GM19023 (cell line): ENCODE measurements around the gene SLC25A17.
A peak's percentile ranks its signal among the peaks of the same experiment; 100 is the strongest.
"Not testable (repeated sequence)": the region's sequence is repeated elsewhere in the genome, so short reads cannot be mapped to it uniquely, and the experiment has no call there.

Experiments
- ATAC-seq: cut with Tn5 transposase; IDR thresholded peaks from one replicate; pipeline ENCODE4 v1.9.1; 2021; ENCODE audit warnings: mild to moderate bottlenecking, moderate library complexity; ENCODE audit not compliant: unreplicated experiment

The SLC25A17 gene, protein sequence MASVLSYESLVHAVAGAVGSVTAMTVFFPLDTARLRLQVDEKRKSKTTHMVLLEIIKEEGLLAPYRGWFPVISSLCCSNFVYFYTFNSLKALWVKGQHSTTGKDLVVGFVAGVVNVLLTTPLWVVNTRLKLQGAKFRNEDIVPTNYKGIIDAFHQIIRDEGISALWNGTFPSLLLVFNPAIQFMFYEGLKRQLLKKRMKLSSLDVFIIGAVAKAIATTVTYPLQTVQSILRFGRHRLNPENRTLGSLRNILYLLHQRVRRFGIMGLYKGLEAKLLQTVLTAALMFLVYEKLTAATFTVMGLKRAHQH

DNA sequence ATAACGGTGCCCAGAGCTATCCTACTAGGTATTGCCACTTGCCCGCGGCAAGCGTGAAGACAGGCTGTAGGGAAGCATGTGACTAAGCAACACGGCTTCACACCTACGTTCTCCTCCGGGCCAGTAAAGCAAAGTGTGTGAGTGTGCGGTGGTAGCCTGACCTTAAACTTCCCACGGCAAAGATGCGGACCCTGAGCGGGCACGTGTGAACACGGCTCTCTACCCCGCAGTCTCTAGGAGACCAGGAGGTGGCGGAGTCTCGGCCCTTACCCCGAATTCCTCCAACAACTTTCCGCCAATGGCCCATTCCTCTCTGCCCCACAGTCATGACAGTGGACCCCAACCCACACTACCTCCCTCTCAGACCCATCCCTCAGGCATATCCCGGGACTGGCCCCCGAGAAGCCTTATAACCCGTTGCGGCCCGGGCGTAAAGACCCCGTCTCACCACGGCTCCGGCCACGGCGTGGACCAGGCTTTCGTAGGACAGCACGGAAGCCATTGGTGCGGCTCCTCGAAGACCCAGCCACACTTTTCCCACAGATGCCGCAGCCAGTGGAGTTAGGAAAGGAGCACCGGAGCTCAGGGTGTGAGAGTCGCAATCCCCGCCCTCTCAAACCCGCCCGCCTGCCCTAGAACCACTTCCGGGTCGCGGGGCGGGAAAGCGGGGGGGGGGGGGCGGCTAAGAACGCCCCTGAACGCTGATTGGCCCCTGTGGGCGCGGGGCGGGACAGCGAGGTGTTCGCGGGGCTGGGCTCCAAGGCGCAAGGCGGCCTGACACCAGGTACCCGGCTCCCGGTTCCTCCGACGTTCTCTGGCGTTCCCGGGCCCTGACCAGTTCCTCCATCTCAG, at the start of gene SLC25A17:
TSS of gene SLC25A17 (minus strand) at position 600 of the 852 bp plus-strand sequence. CDS start at position 502, 98 bp downstream.
- ATAC-seq, result peak; percentile 78

- ATAC-seq, result not testable (repeated sequence)
Measured at GRCh38 chr22:40868379-40868778, 49.2 kb upstream of the SLC25A17 start.

DNA sequence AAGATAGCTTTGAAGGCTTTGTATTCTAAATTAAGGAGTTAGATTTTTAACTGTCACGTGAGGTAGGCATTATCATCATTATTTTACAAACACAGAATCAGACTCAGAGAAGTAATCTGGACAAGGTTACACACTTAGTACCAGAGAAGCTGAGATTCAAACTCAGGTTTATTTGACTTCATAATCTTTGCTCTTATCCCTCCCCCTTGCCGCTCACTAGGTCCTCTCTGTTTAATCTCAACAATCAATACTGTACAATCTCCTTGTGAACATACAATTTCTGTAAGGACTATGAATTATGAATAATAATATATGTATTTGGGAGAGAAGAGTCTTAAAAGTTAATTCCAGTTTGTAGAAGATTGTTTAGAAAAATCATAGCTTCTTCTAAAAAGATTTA, 48.0 kb upstream of the SLC25A17 start:
- ATAC-seq, result no peak

DNA sequence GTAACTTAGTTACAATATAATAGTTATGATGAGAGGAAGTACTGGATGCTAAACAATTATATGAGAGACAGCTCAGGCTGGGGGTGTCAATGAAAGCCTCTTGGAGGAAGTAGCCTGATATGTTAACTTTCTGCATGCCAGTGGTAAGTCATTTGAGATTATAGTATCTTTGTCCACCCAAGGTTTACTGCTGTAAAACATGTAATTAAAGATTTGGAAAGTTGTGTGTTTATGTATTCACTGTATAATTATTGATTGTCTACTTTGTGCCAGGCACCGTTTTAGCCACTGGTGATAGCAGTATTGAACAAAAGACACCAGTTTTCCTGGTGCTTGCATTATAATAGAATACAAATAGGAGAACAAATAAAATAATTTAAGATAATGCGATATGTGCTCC, 43.4 kb upstream of the SLC25A17 start:
- no peak for ATAC-seq

DNA sequence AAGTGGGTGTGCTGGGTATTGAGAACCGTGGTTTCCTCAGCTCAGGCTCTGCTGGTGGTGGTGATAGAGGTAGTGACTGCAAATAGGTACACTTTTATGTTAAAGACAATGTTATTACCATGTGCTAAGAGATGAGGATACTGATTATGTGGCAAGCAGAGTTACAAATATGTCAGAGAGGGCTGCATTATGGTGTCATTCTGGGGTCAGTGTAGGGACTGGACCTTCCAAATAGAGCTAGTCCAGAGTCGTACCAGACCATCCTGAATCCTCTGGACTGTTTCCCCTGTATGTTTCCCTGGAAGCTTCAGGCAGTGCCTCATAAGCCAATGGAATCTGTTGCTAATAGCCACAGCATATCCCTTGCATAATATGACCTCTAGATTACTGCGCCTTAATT, 42.9 kb upstream of the SLC25A17 start, which contains the start of gene DNAJB7:
TSS of gene DNAJB7 (minus strand) at position 101 of the 400 bp plus-strand sequence. CDS start 119 bp downstream, outside the sequence.
- ATAC-seq, result no peak

DNA sequence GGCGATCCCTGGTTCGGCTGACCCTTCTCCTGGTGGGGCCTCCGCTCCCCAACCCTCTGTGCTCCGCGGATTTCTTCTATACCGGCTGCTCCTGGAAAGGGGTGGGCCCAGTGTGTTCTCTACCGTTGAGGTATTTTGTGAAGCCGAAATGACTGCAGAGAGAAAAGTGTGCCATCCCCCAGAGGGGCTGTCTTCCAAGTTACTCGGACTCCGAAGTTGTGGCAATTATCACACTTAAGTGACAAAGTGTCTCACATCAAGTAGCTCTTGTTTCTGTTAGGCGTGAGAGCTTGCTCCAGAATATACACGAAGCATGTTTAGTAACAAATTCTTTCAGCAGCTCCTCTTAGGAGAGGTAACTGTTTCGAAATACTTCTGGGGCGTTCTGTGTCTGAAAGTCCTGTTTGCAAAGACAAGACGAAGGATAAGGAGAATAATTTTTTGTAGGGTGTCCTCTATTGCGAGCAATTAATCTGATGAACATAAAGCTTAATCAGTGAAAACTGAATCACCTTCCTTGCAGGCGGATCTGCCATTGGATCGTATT, 38.2 kb upstream of the SLC25A17 start:
- no peak for ATAC-seq

GRCh38 chr22:40856513-40857308, 37.6 kb upstream of the SLC25A17 start, which contains the start of the genes ST13 and XPNPEP3:
Gene ST13, minus strand, starts transcription at chr22:40856639. Its CDS starts 99 bp downstream, at chr22:40856540.
Gene XPNPEP3, plus strand, starts transcription at chr22:40857148. Its CDS starts 34 bp downstream, at chr22:40857182.
- ATAC-seq, result peak; percentile 89

DNA sequence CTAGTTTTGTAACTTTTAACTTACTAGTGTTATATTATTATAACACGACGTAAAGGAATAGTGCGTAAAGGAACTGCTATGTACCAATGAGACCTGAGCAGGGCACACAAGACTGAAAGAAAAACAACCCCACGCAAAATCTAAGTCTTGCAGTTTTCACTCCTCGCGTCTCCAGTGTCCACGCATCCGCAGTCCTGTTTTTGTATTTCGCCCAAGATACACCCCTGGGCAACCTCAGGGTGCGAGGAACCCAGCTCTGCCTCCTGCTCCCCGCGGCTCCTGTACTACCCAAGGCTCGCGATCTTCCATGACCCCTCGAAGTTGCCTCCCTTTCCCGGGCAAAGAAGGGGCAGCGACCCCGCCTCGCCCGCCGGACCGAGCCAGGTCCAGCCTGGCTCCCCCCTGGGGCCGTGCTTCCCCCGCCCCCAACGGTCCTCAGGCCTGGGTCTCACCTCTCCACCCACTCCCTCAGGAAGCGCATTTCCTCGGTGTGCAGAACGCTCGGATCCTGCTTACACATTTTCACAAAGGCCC, 36.9 kb upstream of the SLC25A17 start:
- ATAC-seq, result peak; percentile 31

- ATAC-seq, result no peak
Measured at GRCh38 chr22:40855071-40855978, 36.2 kb upstream of the SLC25A17 start.

GRCh38 chr22:40853961-40854360, 34.8 kb upstream of the SLC25A17 start:
- ATAC-seq, result no peak

GRCh38 chr22:40853333-40853732, 34.2 kb upstream of the SLC25A17 start:
- no peak for ATAC-seq

- ATAC-seq, result not testable (repeated sequence)
Measured at GRCh38 chr22:40845816-40846215, 26.7 kb upstream of the SLC25A17 start.

DNA sequence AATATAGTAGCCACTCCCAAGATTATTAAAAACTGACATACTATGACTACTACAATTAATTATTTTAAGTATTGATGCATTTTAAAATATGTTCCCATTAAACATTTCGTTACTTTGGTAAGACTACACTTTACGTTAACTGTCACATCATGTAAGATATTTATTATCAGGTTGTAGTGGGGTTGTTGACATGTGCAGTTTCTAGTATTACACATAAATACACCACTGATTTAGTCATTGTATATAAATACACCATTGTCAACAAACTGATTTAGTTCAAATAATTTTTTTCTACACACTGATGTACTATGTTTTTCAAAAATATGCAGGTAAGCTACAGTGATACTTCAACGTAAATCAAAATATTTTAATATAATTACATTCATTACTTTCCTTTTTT, 25.8 kb upstream of the SLC25A17 start:
- no peak for ATAC-seq

DNA sequence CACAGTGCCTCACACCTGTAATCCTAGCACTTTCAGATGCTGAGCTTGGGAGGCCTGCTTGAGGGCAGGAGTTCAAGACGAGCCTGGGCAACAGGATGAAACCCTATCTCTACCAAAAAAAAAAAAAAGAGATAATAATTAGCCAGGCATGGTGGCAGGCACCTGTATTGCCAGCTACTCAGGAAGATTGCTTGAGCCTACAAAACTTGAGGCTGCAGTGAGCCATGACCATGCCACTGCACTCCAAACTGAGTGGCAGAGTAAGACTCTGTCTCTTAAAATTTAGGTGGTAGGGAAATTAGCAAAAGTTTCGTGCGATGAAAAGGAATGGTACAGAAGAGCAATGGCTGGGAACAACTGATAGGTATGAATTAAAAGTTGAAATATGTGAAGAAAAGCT, 19.3 kb upstream of the SLC25A17 start:
- no peak for ATAC-seq

- no peak for ATAC-seq
Measured at GRCh38 chr22:40834619-40835018, 15.5 kb upstream of the SLC25A17 start.

DNA sequence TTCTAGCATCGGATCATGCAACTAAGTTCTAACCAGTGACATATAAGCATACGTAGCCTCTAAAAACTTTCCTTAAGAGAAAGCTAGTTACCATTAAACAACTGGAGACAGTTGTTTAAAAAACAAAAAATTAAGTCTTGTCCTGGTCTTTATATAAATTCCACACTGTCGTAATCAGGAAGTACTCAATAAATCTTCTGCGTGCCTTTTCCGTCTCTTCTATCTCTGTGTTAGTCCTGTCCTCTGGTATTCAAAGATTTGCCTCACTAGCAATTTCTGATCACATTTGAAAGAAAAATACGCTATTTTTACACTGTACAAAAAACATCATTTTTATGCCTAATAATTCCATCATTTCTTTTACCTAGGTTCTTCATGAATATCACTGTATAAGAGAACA, 10.0 kb upstream of the SLC25A17 start:
- no peak for ATAC-seq

GRCh38 chr22:40826984-40827741, 8.0 kb upstream of the SLC25A17 start:
- ATAC-seq, result no peak

- not testable (repeated sequence) for ATAC-seq
Measured at GRCh38 chr22:40826292-40826691, 7.1 kb upstream of the SLC25A17 start.

GRCh38 chr22:40823426-40823825, 4.3 kb upstream of the SLC25A17 start:
- no peak for ATAC-seq
